Measurements from ENCODE around the gene THADA. TPM values are rescaled to one million over a fixed set of nuclear protein-coding genes. Genes with fewer than 3 reads are reported as not detected.

Gene THADA
- total RNA-seq, 1 experiment from 2014 or later, result 27.5 TPM

- TF ChIP-seq SMAD3 (CRISPR knock-in tag; IDR thresholded peaks at IDR 0.05; ENCODE audit: borderline replicate concordance) (no peak), E2F1 (CRISPR knock-in tag; IDR thresholded peaks at IDR 0.05) (no peak), ZNF138 (CRISPR knock-in tag; conservative IDR thresholded peaks at IDR 0.05) (no peak), IRF2 (CRISPR knock-in tag; IDR thresholded peaks at IDR 0.05; ENCODE audit: borderline replicate concordance, low read depth) (no peak), NFYB (CRISPR knock-in tag; conservative IDR thresholded peaks at IDR 0.05; ENCODE audit: low read depth) (no peak), GRHL2 (CRISPR knock-in tag; IDR thresholded peaks at IDR 0.05; ENCODE audit: insufficient replicate concordance, severe bottlenecking) (no peak), ZSCAN18 (CRISPR knock-in tag; IDR thresholded peaks at IDR 0.05) (no peak), PRDM15 (CRISPR knock-in tag; IDR thresholded peaks at IDR 0.05) (no peak)
These were observed 340.4 kb downstream of the THADA start (continued) for GRCh38 chr2:43255296-43255910.

GRCh38 chr2:43254331-43254730 lies 341.5 kb downstream of the THADA start:
- H3K27me3 Mint-ChIP-seq (ENCODE audit: low read depth), result no peaks in the 10 kb centered on the region
- H3K4me3 Mint-ChIP-seq, result no peak overlapping the region
- no peak for TF ChIP-seq ZNF138 (CRISPR knock-in tag; conservative IDR thresholded peaks at IDR 0.05)
- no peak for TF ChIP-seq CREB1 (CRISPR knock-in tag; IDR thresholded peaks at IDR 0.05)
- TF ChIP-seq ERG (CRISPR knock-in tag; IDR thresholded peaks at IDR 0.05), result no peak
- TF ChIP-seq E2F5 (CRISPR knock-in tag; IDR thresholded peaks at IDR 0.05), result no peak
- no peak for TF ChIP-seq ZNF121 (CRISPR knock-in tag; IDR thresholded peaks at IDR 0.05)
- TF ChIP-seq ZMAT4 (CRISPR knock-in tag; IDR thresholded peaks at IDR 0.05), result no peak
- TF ChIP-seq FOXP4 (CRISPR knock-in tag; IDR thresholded peaks at IDR 0.05), result no peak
- TF ChIP-seq MAX (CRISPR knock-in tag; IDR thresholded peaks at IDR 0.05), result no peak
- TF ChIP-seq CTCF (IDR thresholded peaks at IDR 0.05), result no peak
- TF ChIP-seq ZNF317 (CRISPR knock-in tag; IDR thresholded peaks at IDR 0.05; ENCODE audit: borderline replicate concordance, low read depth), result no peak
- no peak for TF ChIP-seq ZBTB21 (CRISPR knock-in tag; IDR thresholded peaks at IDR 0.05; ENCODE audit: borderline replicate concordance)
- no peak for TF ChIP-seq ETV6 (CRISPR knock-in tag; IDR thresholded peaks at IDR 0.05)
- no peak for ATAC-seq
- no peak overlapping the region for H3K27ac Mint-ChIP-seq
- no peak for DNase-seq (ENCODE audit: low spot score)
- ChIA-PET CTCF (no interaction called here), POLR2A (no interaction called here)
- no peaks in the 10 kb centered on the region for H3K4me1 Mint-ChIP-seq
- no peaks in the 10 kb centered on the region for H3K9me3 Mint-ChIP-seq
- H3K36me3 Mint-ChIP-seq, result no peaks in the 10 kb centered on the region
